Stimulated activated CD8-positive, alpha-beta memory T cell treated with anti-CD3 and anti-CD28 coated beads, Interleukin-7, amount 100 ng/mL, for 4 hours (primary cell): Measurements from ENCODE around the gene TEX51.

ENCODE experiments used
- DNase-seq, 2 donors: peaks; one replicate each; pipeline ENCODE4 v3.0.0-alpha.2; 2020; ENCODE audit warnings: low read depth in 2 of 2

TEX51 gene

DNA sequence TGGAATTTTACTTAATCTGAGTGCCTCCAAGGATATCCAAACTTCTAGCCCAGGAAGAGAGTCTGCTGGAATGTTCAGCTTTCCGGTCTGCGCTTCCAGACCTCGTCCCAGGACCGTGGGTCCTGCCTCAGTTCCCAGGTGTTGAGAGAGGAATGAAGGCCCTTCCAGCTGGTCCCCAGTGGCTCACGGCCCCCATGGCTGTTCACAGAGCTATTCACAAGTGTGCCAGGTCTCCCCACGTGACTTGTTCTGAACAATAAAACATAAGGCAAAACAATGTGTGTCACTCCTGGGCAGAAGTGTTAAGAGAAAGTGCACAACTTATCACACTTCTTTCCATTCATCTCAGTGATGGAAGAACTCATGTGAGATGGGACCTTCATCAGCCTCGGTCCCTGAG, 20.1 kb upstream of the TEX51 start:
- DNase-seq: no peak

- no peak for DNase-seq
Observed at GRCh38 chr2:126879348-126880298, 19.1 kb upstream of the TEX51 start.

DNA sequence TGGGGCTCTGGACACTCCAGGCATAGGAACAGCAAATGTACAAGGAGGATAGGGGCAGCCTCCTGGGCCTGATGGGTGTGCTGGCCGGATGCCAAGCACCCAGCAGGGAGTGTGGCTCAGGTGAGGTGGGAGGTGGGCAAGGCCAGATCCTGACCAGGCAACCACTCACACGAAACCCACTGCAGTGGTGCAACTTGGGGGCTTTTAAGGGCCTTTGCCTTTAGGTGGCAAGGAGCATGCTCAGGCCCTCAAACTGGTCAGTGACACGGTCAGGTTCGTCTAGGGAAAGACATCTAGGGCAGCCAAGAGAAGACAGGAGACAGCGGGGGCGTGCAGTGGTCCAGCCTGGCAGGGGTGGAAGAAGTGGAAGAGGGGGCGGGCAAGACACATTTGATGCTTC, 18.4 kb upstream of the TEX51 start:
- DNase-seq: no peak

DNA sequence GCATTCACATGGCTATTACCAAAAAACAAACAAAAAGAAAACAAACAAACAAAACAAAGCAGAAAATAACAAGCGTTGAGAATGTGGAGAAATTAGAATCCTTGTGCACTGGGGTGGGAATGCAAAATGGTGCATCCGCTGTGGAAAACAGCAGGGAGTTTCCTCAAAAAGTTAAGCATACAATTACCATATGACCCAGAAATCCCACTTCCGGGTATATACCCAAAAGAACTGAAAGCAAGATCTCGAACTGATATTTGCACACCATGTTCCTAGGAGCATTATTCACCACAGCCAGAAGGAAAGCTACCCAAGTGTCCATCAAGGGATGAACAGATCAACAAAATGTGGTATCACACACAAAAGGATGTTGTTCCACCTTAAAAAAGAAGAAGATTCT, 17.9 kb upstream of the TEX51 start:
- no peak for DNase-seq

DNA sequence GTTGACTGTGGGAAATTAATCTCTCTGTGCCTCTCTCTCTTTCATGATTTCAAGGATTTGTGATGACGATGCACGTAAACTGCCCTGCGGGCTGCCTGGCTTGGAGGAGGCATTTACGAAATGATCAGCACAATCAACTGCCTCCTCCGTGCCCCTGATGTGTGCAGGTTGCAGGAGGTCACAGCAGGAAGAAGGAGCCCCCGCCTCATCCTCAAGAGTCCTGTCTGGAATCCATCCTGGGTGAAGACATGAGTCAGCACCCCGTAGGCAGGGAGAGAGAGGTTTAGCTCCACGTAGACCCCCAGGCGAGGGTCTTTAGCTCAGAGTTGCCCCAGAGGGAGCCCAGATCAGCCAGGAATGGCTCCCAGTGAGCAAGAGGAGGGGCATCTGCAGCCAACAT, 17.1 kb upstream of the TEX51 start:
- no peak for DNase-seq

DNA sequence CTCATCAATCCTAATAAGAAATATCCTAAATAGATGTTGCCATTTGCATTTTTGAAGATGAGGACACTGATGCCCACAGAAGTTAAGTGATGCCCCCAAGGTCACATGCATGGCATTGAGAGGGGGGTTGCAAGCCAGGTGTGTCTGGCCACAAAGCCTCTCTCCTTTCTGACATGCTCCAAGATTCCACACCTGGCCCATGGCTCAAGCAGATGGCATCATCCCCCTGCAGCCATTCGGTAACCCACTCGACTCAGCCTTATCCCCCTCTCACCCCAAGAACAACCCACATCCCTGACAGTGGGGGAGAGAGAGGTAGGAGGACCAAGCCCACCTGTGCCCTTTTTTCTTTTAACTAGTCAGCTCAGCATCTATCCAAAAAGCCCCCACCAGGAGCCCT, 16.5 kb upstream of the TEX51 start:
- DNase-seq: no peak

- no peak for DNase-seq
Observed at GRCh38 chr2:126882736-126883665, 15.7 kb upstream of the TEX51 start.

DNA sequence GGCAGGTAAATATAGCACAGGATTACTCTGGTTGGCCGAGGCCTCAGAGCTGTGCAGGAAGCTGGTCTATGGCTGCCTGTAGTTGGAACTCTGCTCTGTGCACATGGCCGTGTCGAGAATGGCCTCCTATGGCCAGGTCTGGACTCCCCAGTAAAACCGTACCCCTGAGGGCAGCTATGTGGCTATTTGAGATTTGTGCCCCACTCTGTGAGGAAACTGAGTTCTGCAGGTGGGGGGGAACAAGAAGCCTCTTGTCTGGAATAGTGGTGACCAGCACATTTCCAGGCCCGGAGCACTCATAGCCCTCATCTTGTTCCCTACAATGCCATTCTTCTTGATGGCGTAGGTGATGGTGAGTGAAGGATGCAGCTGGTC, 15.0 kb upstream of the TEX51 start:
- DNase-seq: no peak

DNA sequence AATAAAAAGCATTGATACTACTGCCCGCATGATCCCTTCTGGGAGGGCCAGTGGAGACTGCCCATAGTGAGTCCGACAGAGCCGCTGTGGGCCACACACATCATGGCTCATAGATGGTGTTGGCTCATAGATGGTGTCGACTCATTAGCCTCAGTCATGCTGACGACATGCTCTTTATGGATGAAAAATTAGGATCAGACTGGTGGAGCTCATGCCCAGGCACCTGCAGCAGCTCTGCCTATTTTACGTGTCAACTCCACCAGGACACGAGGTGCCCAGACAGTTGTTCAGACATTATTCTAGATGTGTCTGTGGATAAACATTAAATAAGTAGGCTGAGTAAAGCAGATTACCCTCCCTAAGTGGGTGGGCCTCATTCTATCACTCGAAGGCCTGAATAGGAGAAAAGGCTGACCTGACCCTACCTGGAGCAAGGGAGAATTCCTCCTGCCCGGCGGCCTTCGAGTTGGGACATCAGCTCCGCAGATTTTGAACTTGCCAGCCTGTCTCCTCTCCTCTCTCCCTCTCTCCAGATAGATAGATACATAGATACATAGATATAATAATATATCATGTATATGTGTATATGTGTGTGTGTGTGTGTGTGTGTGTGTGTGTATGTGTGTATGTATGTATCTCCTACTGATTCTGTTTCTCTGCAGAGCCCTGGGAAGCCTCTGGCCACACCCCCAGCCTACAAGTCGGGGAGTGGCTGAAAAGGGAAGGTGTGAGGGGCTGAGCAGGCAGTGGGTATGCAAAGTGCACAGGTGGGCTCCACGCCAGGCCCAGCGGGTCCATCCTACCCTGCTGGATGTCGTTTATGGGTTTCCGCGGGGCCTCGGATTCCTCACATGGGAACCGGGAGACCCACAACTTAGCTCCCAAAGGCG, 13.6 kb upstream of the TEX51 start:
- DNase-seq: no peak

- DNase-seq: no peak
Observed at GRCh38 chr2:126885751-126886210, 12.9 kb upstream of the TEX51 start.

- peak in 1 of 2 donors; percentile 8 for DNase-seq
Observed at GRCh38 chr2:126886211-126886915, 12.3 kb upstream of the TEX51 start.

- no peak for DNase-seq
Observed at GRCh38 chr2:126886916-126887280, 11.8 kb upstream of the TEX51 start.

- no peak for DNase-seq
Observed at GRCh38 chr2:126887506-126887905, 11.2 kb upstream of the TEX51 start.

DNA sequence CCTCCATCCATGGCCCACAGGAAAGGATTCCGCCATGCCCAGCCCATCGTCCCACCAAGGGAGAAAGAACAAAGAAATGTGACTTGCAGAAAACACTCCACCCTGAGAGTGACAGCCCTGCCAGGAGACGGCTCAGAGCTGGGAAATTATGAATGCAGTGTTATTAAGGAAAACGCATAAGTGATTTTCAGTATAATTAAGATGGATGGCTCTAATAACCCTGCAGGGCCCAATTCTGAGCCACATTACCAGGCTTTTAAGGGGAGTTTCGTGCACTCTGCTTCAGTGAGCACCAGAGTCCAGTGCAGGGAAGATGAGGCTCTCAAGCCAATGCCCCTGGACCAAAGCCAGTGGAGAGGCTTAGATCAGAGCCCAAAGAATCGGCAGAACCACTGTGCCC, 10.6 kb upstream of the TEX51 start:
- no peak for DNase-seq

GRCh38 chr2:126889071-126889470, 9.6 kb upstream of the TEX51 start:
- DNase-seq: no peak

DNA sequence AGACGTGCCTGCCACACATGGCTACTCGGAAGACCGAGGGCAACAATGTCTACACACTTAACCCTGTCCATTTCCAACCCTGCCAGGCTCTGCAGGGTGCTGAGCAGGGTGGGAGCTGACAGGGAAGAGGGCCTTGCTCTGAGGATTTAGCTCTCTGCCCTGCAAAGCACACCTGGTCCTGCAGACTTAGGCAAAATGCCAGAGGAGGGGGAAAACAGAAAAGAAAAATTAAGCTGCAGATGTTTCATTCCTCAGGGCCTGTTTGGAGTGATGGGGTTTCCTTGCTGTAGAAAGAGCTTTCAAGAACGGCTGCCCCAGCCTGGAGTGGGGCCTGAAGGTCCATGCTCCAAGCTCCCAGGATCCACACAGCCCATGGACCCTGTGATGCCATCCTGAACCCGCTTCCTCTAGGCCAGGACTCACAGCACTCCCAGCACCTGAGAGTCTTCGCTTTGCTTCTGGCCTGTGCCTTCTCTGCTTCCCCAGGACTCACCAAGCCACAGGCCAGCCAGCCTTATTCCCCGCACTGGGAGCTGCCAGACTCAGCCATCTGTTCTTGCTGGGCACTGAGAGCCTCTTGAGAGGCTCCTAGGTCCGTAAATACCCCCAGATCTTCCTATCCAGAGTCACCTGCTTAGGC, 9.1 kb upstream of the TEX51 start:
- DNase-seq: no peak

- DNase-seq: no peak
Observed at GRCh38 chr2:126890136-126890510, 8.6 kb upstream of the TEX51 start.

DNA sequence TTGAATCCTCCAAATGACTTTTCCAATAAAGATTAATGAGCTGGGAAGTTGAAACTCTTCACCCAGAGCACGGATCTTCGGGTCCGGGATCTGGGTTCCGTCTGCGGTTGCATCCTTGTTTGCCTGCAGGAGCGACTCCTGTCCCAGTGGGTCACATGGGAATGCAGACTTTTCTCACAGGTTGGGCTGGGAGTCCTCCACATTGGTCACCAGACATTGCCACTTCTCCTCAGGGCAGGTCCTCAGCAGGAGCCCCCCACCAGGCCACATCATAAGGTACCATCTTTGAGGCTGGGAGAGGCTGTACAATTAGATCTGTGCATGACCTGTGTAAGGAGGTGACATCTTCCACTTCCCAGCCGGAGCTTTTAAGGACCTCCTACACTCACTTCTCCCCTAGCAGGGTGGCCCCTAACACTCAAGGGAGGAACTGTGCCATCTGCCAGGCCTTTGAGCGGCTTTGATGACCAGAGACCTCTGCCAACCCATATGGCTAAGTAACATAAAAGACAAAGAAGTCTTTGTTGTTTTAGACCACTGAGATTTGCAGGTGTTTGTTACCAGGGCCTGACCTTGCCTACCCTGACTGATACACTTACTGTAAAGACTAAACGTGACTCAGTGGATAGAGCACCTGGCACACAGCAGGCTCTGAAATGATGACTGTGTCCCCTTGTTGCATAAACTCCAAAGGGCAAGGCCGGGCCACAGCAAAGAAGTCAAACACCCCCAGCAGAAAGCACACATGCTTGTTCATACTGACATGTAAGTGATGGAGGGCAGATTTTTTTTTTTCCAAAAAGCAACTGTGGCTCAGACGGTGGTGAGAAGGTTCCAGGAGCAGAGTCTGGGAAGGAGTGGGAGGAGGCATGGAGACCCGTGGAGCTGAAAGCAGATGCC, 7.9 kb upstream of the TEX51 start:
- no peak for DNase-seq

GRCh38 chr2:126891681-126892500, 6.8 kb upstream of the TEX51 start:
- no peak for DNase-seq
